ENCODE results near the gene GREB1. TPM values are rescaled to one million over a fixed set of nuclear protein-coding genes. Genes with fewer than 3 reads are reported as not detected.

Gene GREB1
- total and polyA plus RNA-seq, 8 donors: 3.5 to 16.1 (median 5.9) TPM

DNA sequence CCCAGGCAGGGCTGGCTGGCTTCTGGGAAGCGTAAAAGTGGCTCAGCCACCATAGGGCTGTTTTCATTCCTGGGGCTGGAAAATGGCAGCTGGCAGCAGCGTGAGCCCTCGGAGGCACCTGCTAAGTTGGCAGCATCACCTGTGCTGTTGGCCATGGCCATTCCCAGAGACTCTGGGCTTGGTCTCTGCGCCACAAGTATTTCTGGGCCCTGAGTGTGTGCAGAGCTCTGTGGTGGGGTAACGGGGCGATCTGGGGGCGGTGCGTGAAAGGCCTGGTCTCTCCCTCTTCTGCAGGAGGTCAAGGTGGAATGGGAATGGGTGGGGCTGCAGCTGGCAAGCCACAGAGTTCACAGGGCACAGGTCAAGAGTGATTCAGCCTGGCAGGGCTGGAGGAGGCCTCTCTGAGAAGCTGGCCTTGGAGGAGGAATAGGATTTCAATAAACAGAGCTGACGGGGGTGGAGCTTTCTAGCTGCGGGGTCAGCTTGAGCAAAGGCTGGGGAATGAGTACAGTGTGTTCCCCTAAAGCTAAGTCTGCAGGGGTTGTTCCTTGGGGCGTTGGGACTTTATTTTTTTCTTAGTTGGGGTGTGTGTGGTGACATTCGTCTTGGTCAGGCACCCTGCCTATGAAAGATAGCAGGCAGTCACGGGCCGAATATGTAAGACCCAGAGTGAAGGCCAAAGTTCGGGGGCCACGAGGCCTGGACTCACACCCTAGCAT, 146.5 kb downstream of the GREB1 start:
- H3K36me3 ChIP-seq: no peaks in the 10 kb centered on the region
- intact Hi-C loops (cut with DNase I): no loop called here
- peak overlapping the region in 3 of 4 donors; percentile 30 to 51 (median 39) for H3K27ac ChIP-seq
- H3K4me3 ChIP-seq: no peak overlapping the region
- TF ChIP-seq, protein P1, sequence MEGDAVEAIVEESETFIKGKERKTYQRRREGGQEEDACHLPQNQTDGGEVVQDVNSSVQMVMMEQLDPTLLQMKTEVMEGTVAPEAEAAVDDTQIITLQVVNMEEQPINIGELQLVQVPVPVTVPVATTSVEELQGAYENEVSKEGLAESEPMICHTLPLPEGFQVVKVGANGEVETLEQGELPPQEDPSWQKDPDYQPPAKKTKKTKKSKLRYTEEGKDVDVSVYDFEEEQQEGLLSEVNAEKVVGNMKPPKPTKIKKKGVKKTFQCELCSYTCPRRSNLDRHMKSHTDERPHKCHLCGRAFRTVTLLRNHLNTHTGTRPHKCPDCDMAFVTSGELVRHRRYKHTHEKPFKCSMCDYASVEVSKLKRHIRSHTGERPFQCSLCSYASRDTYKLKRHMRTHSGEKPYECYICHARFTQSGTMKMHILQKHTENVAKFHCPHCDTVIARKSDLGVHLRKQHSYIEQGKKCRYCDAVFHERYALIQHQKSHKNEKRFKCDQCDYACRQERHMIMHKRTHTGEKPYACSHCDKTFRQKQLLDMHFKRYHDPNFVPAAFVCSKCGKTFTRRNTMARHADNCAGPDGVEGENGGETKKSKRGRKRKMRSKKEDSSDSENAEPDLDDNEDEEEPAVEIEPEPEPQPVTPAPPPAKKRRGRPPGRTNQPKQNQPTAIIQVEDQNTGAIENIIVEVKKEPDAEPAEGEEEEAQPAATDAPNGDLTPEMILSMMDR (IDR thresholded peaks at IDR 0.05): no peak
- FAIRE-seq (no peak), DNase-seq (peak in 5 of 6 donors; percentile 50 to 66 (median 63)), ATAC-seq (peak; percentile 76 to 88 (median 82))
- H3K4me1 ChIP-seq: peaks cover 5 to 15% (median 9%) of the 10 kb centered on the region in 3 donors
- 47 to 49% methylated on average over 16 of the region's 16 CpGs for WGBS, 2 donors
- H3K9me3 ChIP-seq: no peaks in the 10 kb centered on the region
- H3K27me3 ChIP-seq: no peaks in the 10 kb centered on the region

DNA sequence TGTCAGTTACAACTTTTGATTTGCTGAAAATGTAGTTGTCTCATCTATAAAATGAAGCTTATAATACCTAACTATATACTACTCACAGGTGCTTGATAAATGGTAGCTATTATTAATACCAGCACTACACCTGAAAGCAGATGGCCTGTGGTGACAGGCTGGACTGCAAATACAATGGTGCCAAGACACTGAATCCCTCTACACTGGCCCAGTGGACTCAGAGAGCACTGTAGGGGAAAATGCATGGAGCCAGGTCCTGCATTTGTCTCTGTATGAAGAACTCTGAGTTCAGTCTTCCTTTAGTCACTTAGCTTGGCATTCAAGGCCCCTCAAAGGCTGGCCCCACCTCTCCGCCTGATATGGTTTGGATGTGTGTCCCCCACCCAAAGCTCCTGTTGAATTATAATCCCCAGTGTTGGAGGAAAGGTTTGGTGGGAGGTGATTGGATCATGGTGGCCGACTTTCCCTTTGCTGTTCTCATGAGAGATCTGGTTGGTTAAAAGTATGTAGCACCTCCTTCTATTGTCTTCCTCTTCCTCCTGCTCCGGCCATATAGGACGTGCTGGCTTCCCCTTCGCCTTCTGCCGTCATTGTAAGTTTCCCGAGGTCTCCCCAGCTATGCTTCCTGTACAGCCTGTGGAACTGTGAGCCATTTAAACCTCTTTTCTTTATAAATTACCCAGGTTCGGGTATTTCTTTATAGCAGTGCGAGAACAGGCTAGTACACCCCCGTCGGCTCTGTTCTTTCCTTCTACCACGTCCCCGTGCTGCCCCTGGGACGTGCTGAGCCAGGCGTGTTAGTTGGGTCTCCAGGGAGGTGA, 147.3 kb downstream of the GREB1 start:
- FAIRE-seq (no peak), ATAC-seq (no peak), DNase-seq (no peak)
- Histone ChIP-seq H3K27ac (peak overlapping the region in 2 of 4 donors; percentile 39 to 51), H3K36me3 (no peaks in the 10 kb centered on the region), H3K4me3 (no peak overlapping the region), H3K9me3 (no peaks in the 10 kb centered on the region), H3K4me1 (peaks cover 5 to 15% (median 9%) of the 10 kb centered on the region in 3 donors), H3K27me3 (no peaks in the 10 kb centered on the region)
- TF ChIP-seq, protein P1 (IDR thresholded peaks at IDR 0.05): no peak
- intact Hi-C loops (cut with DNase I): no loop called here
- WGBS, 2 donors: 88 to 95% methylated on average over 15 of the region's 15 CpGs

DNA sequence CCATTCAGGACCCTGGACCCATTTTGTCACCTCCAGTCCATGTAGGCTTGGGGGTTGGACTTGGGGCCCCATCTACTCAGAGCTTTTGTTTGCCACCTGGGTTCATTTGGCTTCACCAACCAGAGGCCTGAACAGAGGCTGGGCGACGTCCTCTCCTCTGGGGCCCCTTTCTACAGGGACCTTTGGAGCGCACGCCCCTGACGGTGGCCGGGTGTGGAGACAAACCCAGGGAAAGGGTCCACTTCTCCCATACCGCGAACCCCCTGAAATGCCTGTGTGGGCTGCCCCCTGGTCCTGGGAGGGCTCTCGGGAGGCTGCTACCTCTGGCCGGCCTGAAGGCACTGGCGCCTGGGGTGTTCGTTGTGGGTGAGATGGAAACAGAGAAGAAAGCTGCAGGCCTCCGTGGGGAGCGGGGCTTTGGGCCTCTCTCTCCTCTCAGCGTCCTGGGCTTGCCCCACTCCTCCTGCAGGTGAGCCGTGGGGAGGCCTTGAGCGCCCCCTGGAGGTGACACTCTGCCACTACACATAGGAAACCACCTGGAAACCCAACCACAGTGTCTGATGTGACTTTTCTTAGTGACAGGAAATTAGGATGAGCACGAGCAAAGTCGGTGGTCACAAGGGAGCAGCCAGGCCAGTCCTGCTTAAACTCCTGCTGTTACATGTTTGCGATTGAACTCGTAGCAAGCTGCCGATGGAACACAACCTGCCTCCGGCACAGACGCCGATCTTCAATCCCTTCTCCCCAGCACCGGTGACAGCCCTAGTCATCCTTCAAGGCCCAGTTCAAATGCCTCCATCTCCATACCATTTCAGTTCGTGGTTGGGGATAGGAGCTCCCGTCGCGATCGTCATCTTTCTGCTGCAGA, 148.1 kb downstream of the GREB1 start:
- Histone ChIP-seq H3K27me3 (no peaks in the 10 kb centered on the region), H3K9me3 (no peaks in the 10 kb centered on the region), H3K4me1 (peaks cover 5 to 15% (median 9%) of the 10 kb centered on the region in 3 donors), H3K4me3 (no peak overlapping the region), H3K27ac (no peak overlapping the region), H3K36me3 (no peaks in the 10 kb centered on the region)
- no peak for FAIRE-seq
- TF ChIP-seq, protein P1 (IDR thresholded peaks at IDR 0.05): peak; percentile 66 to 91 (median 82)
- peak; percentile 52 to 74 (median 60) for ATAC-seq
- intact Hi-C loops (cut with DNase I): no loop called here
- peak in 5 of 6 donors; percentile 34 to 81 (median 64) for DNase-seq
- 52 to 59% methylated on average over 31 of the region's 31 CpGs for WGBS, 2 donors

DNA sequence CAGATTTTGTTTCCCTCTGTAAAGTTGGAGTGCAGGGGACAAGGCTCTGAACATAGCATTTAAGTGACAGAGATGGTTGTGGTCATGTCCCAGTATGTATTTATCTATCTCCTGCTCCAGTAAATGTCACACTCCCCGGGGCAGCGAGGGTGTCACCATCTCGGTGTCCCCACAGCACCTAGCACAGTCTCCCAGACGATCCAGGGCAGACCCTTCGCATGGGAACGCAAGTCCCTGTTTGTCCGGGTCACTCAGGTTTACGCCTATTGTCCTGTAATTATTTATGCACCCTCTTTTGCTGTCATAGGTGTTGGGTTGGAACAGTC, 148.7 kb downstream of the GREB1 start:
- DNase-seq: no peak
- intact Hi-C loops (cut with DNase I): no loop called here
- no peaks in the 10 kb centered on the region for H3K36me3 ChIP-seq

More for the DNA sequence above, 148.7 kb downstream of the GREB1 start:
- Histone ChIP-seq H3K27ac (no peak overlapping the region), H3K9me3 (no peaks in the 10 kb centered on the region), H3K27me3 (no peaks in the 10 kb centered on the region), H3K4me1 (peaks cover 5 to 15% (median 9%) of the 10 kb centered on the region in 3 donors), H3K4me3 (no peak overlapping the region)
- ATAC-seq (no peak), FAIRE-seq (no peak)
- WGBS, 2 donors: 68 to 88% methylated on average over 8 of the region's 8 CpGs
- TF ChIP-seq, protein P1 (IDR thresholded peaks at IDR 0.05): no peak
